ENCODE results near the gene ZNF566.
A peak's percentile ranks its signal among the peaks of the same experiment; 100 is the strongest.

Gene ZNF566

GRCh38 chr19:36527873-36528193, 38.5 kb upstream of the ZNF566 start (continued):
- TF ChIP-seq ZNF311 (tag by site-specific recombination; IDR thresholded peaks at IDR 0.05; ENCODE audit: borderline replicate concordance): no peak
- no peak for TF ChIP-seq ZNF707 (tag by site-specific recombination; IDR thresholded peaks at IDR 0.05)
- TF ChIP-seq BCL11B (tag by site-specific recombination; IDR thresholded peaks at IDR 0.05; ENCODE audit: low read depth): peak; percentile 39; the same call in 1 of the 2 replicates
- peak; percentile 15; the same call in 1 of the 2 replicates for TF ChIP-seq YY2 (tag by site-specific recombination; IDR thresholded peaks at IDR 0.05)
- peak; percentile 29; the same call in 1 of the 2 replicates for TF ChIP-seq ZNF398 (tag by site-specific recombination; IDR thresholded peaks at IDR 0.05)
- TF ChIP-seq ZNF266 (tag by site-specific recombination; IDR thresholded peaks at IDR 0.05; ENCODE audit: low read depth): no peak
- TF ChIP-seq BCL11A (tag by site-specific recombination; IDR thresholded peaks at IDR 0.05; ENCODE audit: low read depth): no peak
- peak; percentile 74; the same call in 1 of the 2 replicates for TF ChIP-seq ZNF792 (tag by site-specific recombination; IDR thresholded peaks at IDR 0.05)
- TF ChIP-seq ZNF341 (tag by site-specific recombination; IDR thresholded peaks at IDR 0.05; ENCODE audit: low read depth): no peak
- TF ChIP-seq KLF8 (tag by site-specific recombination; IDR thresholded peaks at IDR 0.05): no peak
- no peak for TF ChIP-seq ZIC2 (tag by site-specific recombination; IDR thresholded peaks at IDR 0.05)
- TF ChIP-seq ZNF280D (tag by site-specific recombination; IDR thresholded peaks at IDR 0.05): peak; percentile 9; the same call in 1 of the 2 replicates
- no peak for TF ChIP-seq ZBTB49 (tag by site-specific recombination; IDR thresholded peaks at IDR 0.05; ENCODE audit: low read depth)
- no peak for TF ChIP-seq ZNF704 (tag by site-specific recombination; IDR thresholded peaks at IDR 0.05)
- no peak for TF ChIP-seq ZNF654 (tag by site-specific recombination; IDR thresholded peaks at IDR 0.05; ENCODE audit: low read depth)
- TF ChIP-seq ZNF571 (tag by site-specific recombination; IDR thresholded peaks at IDR 0.05): no peak
- peak; percentile 46; the same call in 1 of the 2 replicates for TF ChIP-seq ZNF157 (tag by site-specific recombination; IDR thresholded peaks at IDR 0.05)
- TF ChIP-seq ZNF335 (tag by site-specific recombination; conservative IDR thresholded peaks at IDR 0.05): peak; percentile 88
- TF ChIP-seq ZFHX2 (tag by site-specific recombination; conservative IDR thresholded peaks at IDR 0.05): peak; percentile 65
- peak; percentile 59; the same call in 1 of the 2 replicates for TF ChIP-seq EGR2 (tag by site-specific recombination; IDR thresholded peaks at IDR 0.05; ENCODE audit: low read depth)
- TF ChIP-seq ZBTB21 (tag by site-specific recombination; IDR thresholded peaks at IDR 0.05): no peak
- TF ChIP-seq ZNF701 (tag by site-specific recombination; IDR thresholded peaks at IDR 0.05): no peak
- no peak for TF ChIP-seq ZFP3 (tag by site-specific recombination; IDR thresholded peaks at IDR 0.05; ENCODE audit: low read depth)
- no peak for TF ChIP-seq ZFP37 (tag by site-specific recombination; IDR thresholded peaks at IDR 0.05)
- peak; percentile 77 for TF ChIP-seq ZBTB7A (tag by site-specific recombination; IDR thresholded peaks at IDR 0.05; ENCODE audit: low read depth)
- TF ChIP-seq REST (tag by site-specific recombination; IDR thresholded peaks at IDR 0.05): no peak
- TF ChIP-seq ZNF501 (tag by site-specific recombination; IDR thresholded peaks at IDR 0.05): no peak
- TF ChIP-seq ATF2 (tag by site-specific recombination; IDR thresholded peaks at IDR 0.05; ENCODE audit: low read depth): no peak
